ENCODE results near the gene GTPBP3.

Gene GTPBP3

GRCh38 chr19:17309965-17310461, 27.3 kb upstream of the GTPBP3 start:
- no peak for TF ChIP-seq CTCF (IDR thresholded peaks at IDR 0.05; ENCODE audit: low read depth, low read length)
- H3K4me3 ChIP-seq (ENCODE audit: low read depth, low read length), result peak overlapping the region; percentile 99

DNA sequence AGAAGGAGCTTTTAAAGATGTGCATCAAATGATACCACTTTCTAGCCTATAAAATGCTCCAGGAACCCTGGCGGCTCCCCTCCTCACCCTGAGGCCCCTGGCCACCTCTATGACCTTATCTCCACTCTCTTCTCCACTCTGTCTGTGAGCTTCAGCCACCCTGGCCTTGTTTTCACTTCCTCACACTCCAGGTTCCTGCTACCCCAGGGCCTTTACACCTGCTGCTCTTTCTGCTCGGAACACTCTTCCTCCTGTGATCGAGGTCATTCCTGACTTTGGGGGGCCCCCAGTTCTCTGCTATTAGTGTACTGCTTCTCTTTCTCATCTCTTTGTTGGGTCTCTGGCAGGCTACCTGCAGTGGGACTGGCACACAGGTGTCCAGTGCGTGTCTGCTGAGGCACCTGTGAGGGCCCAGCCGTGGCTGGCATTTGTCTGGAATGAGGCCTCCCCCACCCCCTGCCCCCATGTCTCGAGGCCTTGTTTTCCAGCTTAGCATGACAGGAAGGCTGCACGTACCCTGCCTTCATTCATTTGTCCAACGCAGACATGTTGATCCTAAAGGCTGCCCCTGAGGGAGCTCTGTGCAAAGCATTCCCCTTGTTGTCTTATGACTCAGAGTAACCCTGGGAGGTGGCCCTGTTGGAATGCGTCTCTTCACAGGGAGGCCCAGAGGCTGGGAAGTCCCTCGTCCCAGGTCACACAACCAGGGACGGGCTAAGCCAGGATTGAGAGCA, 25.7 kb upstream of the GTPBP3 start:
- peak overlapping the region; percentile 29; the same call in 1 of the 2 replicates for H3K4me3 ChIP-seq (ENCODE audit: low read depth, low read length)
- TF ChIP-seq CTCF (IDR thresholded peaks at IDR 0.05; ENCODE audit: low read depth, low read length), result no peak

- no peak for TF ChIP-seq CTCF (IDR thresholded peaks at IDR 0.05; ENCODE audit: low read depth, low read length)
- H3K4me3 ChIP-seq (ENCODE audit: low read depth, low read length), result peak overlapping the region; percentile 29; the same call in 1 of the 2 replicates
Measured at GRCh38 chr19:17312189-17313113, 24.9 kb upstream of the GTPBP3 start.

DNA sequence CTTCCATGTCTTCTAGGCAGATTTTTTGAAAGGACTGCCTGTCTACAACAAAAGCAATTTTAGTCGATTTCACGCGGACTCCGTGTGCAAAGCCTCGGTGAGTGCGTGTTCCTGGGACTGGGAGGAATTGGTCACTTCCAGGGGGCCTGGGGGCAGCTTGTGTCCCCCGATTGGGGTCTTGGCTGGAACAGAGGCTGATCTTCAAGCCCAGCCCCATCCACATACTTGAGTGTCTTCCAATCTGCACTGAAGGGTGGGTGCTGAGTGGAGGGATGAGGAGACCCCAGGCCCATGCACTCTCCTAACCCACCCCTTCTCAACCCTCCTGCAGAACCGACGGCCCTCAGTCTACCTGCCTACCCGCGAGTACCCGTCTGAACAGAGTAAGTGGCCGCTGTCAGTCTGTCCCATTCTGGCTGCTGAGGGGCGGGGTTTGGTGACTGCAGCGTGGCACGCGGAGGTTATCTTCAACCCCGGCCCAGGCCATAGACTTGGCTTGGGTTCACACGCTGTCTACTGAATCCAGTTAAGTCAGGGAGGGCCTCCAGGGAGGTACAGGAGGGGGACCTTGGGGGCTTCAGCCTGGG, 23.3 kb upstream of the GTPBP3 start:
- H3K4me3 ChIP-seq (ENCODE audit: low read depth, low read length), result no peak overlapping the region
- TF ChIP-seq CTCF (IDR thresholded peaks at IDR 0.05; ENCODE audit: low read depth, low read length), result no peak

GRCh38 chr19:17318966-17319365, 18.4 kb upstream of the GTPBP3 start:
- no peak for TF ChIP-seq CTCF (IDR thresholded peaks at IDR 0.05; ENCODE audit: low read depth, low read length)
- H3K4me3 ChIP-seq (ENCODE audit: low read depth, low read length), result no peak overlapping the region

DNA sequence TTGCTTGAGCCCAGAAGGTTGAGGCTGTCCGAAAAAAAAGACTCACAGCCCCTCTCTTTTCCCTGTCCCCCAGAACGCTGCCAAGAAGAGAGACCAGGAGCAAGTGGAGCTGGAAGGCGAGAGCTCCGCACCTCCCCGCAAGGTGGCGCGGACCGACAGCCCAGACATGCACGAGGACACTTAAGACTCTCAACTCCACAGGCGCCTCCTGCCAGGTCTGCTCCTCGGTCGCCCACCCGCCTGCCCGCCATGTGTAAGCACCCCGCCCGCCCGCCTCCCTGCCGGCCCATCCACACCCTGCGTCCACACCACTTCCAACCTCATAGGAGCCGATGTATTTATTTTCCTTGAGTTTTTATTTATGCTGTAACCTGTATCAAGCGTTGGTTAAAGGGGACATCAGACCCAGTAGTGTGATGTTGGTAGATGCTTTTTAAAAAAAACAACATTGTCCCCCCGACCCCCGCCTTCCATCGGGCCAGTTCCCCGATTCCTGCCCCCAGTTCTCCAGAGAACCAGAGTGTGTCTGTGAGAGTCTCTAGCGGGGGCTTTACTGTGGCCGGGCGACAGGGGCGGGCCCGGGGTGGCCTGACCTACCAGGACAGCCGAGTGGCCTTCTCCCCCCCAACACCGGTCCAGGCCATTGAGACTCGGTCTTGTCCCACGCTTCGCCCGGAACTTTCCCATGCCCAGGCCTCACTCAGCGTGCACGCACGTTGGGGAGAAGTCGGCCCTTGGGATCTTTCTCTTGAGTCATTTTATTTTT, 17.7 kb upstream of the GTPBP3 start:
- TF ChIP-seq CTCF (IDR thresholded peaks at IDR 0.05; ENCODE audit: low read depth, low read length), result no peak

More for the DNA sequence above, 17.7 kb upstream of the GTPBP3 start:
- H3K4me3 ChIP-seq (ENCODE audit: low read depth, low read length), result no peak overlapping the region

Data from WI38 (cell line).